Left lobe of liver (tissue), 2 donors: ENCODE measurements around the gene IL17D. TPM values are rescaled to one million over a fixed set of nuclear protein-coding genes. Genes with fewer than 3 reads are reported as not detected.
"Not testable (repeated sequence)": the region's sequence is repeated elsewhere in the genome, so short reads cannot be mapped to it uniquely, and the experiment has no call there.

ENCODE experiments used
- ATAC-seq: fragments of 200-7000 bp; cut with Tn5 transposase; one replicate; pipeline ENCODE4 v1.9.1; 2020; ENCODE audit warnings: mild to moderate bottlenecking, moderate library complexity
- DNase-seq: peaks from one replicate; pipeline ENCODE4 v3.0.0-alpha.2; 2020; ENCODE audit warnings: low spot score
- total RNA-seq: library from RNA; stranded (reverse); gene quantifications from one replicate; pipeline ENCODE4 v1.2.1, GENCODE V29; 2021
- donor health status: DM: no; HTN: no; CAD: no; lungs with moderate emphysema.
- donor health status: DM: no; HTN: yes; CAD: no.

The IL17D gene
- total RNA-seq, 1 donor from 2014 or later = 0.45 TPM

DNA sequence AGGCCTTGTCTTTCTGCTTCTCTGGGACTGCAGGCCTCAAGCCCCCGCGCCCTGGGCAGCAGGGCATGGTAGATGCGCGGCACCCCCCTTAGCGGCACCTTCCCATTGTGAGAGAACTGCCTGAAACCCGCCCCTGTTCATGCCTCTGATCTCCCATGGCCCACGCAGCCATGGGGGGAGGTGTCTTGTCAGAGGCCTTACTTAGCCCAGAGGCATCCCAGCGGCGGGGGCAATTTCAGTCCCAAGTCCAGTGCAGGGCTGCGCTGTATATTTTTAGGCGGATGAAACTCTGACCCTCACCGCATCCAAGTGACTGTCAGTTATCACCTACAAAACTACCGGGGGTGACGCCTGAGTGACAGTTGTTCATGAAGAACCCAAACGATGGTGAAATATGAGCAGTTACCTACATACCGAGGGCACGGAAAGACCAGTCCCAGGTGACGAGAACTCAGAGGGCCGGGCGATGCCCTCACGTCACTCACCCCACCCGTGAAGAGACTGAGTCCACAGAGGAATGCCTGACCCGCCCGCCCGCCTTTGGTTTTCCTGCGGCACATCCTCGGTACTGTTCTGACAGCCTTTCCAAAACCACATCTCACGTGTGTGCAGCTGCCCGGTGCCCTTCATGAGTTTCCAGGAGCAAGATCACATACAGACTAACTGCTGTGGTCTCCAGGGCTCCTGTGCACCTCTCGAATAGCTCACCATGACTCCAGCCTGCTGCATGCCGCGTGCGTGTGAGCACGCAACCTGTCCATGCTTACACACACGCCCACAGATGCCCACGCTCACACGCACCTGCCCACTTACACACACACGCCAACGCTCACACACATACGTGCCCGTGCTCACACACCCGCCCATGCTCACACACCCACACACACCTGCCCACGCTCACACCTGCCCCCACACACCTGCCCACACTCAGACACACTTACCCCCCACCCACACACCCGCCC is 14.4 kb downstream of the IL17D start:
- no peak for ATAC-seq
- no peak for DNase-seq

DNA sequence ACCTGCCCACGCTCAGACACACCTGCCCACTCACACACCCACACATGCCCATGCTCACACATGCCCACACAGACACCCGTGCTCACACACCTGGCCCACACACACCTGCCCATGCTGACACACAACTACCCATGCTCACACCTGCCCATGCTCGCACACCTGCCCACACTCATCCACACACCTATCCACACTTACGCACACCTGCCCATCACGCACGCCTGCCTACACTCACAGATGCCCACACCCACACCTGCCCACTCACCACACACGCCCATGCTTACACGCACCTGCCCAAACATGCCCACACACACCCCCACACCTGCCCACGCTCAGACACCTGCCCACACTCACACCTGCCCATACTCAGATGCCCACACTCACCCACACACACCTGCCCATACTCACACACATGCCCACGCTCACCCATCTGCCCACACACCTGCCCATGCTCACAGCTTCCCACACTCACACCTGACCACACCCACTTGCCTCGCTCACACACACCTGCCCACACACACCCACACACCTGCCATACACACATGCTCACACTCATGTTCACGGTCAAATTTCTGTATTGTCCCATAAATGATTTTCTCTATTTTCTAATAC is 15.6 kb downstream of the IL17D start:
- ATAC-seq (no peak), DNase-seq (no peak)

DNA sequence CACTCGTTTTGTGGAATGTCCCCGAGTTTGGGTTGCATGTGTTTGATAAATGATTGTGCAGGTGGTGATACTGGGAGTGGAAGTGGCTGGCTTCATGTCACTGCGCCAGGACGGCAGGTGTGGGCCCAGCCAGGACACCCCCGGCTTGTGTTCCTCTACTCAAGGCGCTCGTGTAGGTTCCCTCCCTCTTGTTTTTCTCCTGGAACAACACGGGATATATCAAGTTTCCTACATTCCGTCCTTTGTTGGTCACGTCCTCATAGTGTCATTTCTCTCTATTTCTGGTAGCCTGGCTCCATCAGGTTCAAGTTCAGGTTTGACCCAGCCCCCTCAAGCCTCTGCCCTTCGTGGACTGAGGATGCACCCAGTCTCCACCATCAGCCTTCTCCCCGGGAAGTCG is 16.3 kb downstream of the IL17D start:
- ATAC-seq (no peak), DNase-seq (no peak)

DNA sequence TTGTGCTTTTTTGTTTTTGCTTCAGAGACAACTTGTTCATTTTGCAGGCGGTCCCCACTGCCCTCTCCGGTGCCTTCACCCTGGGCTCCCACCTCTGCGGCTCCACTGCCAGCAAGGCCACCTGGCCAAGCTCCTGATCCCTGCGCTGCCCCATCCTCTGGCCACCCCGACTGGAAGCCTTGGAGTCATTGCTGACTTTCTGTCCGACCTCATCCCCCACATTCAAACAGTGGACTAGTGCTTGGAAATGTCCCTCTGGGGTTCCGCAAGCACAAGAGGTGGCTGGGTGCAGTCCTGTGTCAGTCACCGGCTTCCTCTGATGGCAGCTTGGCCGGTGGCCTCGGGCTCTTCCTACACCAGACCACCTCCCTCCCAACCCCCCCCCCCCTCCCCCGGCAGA is 17.0 kb downstream of the IL17D start:
- no peak for DNase-seq
- no peak for ATAC-seq

DNA sequence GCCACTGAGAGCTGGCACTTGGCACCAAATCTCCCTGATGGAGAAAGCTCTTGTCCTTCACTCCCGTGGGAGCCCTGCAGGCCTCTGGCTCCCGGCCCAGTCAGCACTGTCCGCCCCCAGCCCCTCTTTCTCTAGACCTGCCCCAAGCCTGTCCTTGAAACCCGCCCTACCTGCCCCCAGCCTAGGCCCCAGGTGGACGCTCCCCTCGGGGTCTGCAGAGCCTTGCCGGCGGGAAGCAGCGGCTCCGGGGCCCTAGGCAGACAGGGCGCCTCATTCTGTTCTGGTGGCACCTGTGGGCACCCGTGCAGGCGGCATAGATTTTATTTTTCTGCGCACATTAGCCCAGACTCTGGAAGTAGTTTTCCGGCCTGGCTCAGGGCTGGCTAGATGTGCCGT is 17.6 kb downstream of the IL17D start:
- ATAC-seq = no peak
- DNase-seq = no peak

DNA sequence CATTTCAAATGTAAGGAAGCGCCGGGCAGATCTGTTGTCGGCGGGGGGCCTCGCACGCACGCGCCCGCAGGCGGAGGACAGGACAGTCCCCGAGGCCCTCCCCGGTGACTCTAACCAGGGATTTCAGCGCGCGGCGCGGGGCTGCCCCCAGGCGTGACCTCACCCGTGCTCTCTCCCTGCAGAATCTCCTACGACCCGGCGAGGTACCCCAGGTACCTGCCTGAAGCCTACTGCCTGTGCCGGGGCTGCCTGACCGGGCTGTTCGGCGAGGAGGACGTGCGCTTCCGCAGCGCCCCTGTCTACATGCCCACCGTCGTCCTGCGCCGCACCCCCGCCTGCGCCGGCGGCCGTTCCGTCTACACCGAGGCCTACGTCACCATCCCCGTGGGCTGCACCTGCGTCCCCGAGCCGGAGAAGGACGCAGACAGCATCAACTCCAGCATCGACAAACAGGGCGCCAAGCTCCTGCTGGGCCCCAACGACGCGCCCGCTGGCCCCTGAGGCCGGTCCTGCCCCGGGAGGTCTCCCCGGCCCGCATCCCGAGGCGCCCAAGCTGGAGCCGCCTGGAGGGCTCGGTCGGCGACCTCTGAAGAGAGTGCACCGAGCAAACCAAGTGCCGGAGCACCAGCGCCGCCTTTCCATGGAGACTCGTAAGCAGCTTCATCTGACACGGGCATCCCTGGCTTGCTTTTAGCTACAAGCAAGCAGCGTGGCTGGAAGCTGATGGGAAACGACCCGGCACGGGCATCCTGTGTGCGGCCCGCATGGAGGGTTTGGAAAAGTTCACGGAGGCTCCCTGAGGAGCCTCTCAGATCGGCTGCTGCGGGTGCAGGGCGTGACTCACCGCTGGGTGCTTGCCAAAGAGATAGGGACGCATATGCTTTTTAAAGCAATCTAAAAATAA is 18.2 kb downstream of the IL17D start:
- peak; percentile 36 for ATAC-seq
- DNase-seq = no peak

DNA sequence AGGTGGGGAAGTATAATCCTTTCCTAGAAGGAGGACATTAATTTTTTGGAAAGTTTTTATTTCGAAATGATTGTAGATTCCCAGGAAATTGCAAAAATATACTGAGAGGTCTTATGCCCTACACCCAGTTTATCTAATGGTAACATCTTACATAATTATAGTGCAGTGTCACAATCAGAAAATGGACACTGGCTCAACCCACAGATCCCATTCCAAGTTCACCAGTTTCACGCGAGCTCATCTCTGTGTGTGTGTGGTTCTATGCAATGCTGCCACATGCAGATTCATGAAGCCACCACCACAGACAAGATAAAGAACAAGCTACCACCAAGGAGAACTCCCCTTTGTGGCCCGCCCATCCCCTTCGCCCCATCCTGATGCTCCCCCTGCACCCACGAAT is 24.4 kb downstream of the IL17D start:
- ATAC-seq (no peak), DNase-seq (no peak)

DNA sequence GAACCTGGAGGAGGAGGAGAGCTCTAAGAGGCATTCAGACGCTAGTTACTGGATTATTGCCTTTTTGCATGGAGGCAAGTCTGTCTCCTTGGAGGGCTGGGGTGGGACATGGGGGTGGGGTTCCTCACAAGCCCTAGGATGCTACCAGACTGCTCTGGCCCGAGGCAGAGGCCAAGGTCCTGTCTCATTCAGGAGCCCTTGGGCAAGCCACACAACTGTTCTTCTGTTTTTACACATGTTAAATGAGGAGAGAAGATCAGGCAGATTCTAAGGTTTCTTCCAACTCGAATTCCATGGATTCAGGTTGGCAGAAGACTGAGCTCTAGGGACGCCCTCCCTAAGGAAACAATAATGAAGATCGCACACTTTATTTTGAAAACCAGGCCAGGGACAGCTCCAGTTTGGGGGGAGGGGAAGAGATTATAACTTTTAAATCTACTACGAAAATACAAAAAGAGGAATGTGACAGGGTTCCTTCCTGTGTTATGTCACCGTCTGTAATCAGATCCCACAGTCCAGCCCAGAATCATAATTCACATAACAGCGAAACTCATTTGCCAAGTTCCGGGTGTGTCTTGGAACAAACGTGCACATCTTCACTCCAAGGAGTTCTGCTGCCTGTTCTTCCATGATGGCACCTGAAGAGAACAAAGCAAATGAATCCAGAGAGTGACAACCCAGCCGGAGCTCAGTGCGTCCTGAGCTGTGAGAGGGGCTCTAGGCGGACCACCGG is 25.2 kb downstream of the IL17D start:
- no peak for DNase-seq

DNA sequence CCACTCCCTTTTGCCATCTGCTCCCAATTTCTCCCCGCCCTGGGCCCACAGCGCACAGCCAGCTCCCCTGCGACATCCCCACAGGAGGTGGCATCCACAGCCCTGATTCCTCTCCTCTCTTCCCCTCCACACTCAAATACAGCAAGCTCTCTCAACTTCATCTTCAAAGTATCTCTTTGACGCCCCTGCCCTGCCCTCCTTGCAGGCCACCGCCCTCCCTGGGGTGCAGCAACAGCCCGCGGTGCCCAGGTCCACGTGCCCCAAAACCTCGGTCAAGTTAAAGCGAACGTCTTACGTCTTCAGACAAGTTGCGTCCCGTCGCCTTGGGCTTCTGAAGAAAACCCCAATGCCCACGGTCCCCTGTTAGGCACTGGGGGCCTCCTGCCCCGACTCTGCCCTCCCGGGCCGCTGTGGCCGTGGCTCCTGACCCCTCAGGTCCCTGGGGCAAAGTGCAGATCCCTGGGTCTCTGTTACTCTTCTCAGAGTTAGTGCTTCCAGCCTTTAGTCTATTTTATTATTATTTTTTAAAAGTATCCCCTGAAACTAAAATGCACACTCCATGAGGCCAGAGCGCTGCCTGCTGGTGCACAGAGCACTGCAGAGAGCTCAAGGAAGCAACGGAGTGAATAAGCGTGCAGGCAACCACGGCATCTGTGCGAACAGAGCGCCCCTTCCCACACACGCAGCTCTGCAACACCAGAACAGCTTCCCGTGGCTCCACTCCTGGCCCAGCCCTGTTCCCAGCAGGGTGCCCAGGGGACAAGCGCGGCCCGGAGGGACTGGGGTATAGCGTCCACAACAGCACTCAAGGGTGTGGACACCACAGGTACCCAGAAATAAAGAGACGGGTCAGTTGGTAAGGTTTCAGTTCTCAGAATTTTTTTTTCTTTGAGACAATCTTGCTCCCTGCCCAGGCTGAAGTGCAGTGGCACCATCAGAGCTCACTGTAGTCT is 26.4 kb downstream of the IL17D start:
- ATAC-seq (no peak), DNase-seq (no peak)

More for the DNA sequence above, 25.2 kb downstream of the IL17D start:
- no peak for ATAC-seq

DNA sequence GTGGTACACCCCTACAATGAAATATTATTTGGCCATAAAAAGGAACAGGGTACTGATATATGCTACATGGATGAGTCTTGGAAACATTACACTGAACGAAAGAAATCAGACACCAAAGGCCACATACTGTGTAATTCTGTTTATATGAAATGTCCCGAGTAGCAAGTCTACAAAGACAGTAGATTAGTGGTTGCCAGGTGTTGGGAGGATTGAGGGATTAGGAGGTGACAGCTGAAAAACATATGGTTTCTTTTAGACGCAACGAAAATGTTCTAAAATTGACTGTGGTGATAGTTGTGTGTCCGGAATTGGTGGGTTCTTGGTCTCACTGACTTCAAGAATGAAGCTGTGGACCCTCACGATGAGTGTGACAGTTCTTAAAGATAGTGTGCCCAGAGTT is 35.1 kb downstream of the IL17D start:
- DNase-seq = no peak

DNA sequence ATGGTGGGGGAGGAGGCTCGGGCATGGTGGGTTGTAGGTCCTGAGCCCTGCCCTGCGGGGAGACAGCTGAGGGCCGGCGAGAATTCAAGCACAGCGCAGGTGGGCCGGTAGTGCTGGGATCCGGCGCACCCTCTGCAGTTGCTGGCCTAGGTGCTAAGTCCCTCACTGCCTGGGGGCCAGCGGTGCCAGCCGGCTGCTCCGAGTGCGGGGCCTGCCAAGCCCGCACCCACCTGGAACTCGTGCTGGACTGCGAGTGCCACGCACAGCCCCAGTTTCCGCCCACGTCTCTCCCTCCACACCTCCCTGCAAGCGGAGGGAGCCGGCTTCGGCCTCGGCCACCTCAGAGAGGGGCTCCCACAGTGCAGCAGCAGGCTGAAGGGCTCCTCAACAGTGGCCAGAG is 36.5 kb downstream of the IL17D start:
- DNase-seq = no peak
- ATAC-seq = no peak

More for the DNA sequence above, 35.1 kb downstream of the IL17D start:
- ATAC-seq = no peak

DNA sequence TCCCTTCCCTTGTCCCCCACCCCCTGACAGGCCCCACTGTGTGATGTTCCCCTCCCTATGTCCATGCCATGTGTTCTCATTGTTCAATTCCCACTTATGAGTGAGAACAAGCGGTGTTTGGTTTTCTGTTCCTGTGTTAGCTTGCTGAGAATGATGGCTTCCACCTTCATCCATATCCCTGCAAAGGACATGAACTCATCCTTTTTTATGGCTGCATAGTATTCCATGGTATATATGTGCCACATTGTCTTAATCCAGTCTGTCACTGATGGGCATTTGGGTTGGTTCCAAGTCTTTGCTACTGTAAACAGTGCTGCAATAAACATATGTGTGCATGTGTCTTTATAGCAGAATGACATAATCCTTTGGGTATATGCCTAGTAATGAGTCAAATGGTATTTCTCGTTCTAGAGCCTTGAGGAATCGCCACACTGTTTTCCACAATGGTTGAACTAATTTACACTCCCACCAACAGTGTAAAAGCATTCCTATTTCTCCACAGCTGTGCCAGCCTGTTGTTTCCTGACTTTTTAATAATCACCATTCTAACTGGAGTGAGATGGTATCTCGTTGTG is 40.4 kb downstream of the IL17D start:
- not testable (repeated sequence) for ATAC-seq, DNase-seq

DNA sequence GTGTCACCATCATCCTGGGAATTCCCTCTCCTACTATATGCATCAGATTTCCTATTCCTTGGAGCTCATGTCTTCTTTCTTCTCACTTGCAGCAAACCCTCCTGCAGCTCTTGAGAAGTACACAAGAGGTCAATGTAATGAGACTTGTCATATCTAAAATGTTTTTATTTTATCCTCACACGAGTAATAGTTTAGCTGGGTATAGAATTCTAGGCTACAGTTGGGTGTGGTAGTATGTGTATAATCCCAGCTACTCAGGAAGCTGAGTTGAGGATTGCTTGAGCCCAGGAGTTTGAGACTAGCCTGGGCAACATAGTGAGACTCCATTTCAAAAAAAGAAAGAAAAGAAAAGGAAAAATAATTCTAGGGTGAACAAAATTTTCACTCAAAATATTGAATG is 45.9 kb downstream of the IL17D start:
- ATAC-seq = no peak
- no peak for DNase-seq

DNA sequence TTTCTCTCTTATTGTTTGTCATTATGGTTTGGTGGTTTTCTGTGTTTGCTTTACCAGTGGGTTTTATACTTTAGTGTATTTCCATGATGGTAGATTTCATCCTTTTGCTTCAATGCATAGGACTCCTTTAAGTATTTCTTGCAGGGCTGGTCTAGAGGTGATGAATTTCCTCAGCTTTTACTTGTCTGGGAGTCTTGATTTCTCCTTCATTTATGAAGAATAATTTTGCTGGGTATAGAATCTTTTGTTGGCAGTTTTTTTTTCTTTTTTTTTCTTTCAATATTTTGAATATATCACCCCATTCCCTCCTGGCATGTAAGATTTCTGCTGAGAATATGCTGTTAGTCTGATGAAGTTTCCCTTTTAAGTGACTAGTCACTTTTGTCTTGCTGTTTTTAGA is 50.5 kb downstream of the IL17D start:
- ATAC-seq = no peak
- no peak for DNase-seq

DNA sequence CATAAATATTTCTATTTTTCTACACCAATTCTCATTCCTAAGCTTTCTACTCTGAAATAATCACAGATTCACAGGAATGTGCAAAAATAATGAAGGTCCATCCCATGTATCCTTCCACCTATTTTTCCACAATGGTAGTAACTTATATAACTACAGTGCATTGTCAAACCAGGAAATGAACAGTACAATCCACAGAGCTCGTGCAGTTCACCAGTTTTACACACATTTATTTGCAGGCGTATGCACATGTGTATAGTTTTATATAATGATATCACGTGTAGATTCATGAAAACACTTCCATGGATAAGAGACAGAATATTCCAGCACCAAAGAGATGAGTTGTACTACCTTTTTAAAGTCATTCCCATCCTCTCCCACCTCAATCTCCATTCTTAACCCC is 57.4 kb downstream of the IL17D start:
- DNase-seq (no peak), ATAC-seq (no peak)

DNA sequence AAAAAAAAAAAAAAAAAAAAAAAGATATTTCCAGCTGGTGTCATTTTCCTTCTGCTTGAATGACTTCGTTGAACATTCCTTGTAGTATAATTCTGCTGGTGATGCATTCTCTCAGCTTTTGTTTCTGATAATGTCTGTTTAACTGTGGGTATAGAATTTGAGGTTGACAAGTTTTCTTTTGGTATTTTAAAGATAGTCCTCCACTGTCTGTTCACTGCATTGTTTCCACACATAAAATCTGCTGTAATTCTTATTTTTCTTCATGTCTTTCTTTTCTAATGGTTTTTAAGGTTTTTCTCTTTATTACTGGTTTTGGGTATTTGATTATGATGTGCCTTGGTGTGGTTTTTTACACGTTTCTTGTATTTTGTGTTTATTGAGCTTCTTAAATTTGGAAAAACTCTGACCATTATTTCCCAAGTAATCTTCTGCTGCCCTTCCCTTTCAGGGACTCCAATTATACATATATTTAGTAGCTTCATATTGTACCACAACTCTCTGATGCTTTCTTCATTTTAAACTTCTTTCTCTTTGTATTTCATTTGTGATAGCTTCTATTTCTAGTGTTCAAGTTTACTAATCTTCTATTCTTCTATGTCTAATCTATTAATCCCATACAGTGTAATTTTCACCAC is 63.9 kb downstream of the IL17D start:
- DNase-seq (no peak), ATAC-seq (no peak)

DNA sequence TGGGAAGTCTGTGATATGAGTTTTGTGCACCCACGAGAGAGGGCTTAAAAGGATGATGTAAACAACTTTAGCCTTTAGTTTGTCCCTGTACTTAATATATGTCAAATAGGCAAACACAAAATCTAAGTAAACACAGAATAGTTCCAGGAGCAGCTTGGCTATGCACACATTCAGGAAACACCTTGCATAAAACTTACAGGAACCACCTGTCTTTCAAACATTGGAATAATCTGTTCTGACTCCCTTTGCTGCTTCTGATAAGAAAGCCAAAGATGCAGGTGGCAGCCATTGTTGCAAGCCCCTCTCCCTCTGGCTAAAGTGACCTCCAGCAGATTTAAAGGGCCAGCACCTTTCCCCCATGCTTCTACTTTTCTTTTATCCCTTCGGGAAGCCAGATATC is 65.6 kb downstream of the IL17D start:
- DNase-seq (no peak), ATAC-seq (no peak)

DNA sequence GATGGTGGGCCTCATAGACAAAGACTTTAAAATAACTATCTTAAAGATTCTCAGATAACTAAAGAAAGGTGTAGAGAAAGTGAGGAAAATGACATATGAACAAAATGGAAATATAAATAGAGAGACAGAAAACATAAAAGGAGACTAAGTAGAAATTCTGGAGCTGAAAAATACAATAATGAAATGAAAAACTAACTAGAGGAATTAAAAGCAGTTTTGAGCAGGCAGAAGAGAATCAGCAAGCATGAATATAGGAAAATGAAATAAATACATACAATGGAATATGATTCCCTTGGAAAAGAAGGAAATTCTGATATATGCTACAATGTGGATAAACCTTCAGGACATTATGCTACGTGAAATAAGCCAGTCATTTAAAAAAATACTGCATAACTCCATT is 66.3 kb downstream of the IL17D start:
- DNase-seq (no peak), ATAC-seq (no peak)
